G401.6 (cell line): ENCODE measurements around the gene GATA6.

Experiments
- FAIRE-seq: peaks from 2 replicates; lab custom pipeline; 2012; peaks lifted over from hg19 to GRCh38; lab: Jason Lieb, UNC

The GATA6 gene

DNA sequence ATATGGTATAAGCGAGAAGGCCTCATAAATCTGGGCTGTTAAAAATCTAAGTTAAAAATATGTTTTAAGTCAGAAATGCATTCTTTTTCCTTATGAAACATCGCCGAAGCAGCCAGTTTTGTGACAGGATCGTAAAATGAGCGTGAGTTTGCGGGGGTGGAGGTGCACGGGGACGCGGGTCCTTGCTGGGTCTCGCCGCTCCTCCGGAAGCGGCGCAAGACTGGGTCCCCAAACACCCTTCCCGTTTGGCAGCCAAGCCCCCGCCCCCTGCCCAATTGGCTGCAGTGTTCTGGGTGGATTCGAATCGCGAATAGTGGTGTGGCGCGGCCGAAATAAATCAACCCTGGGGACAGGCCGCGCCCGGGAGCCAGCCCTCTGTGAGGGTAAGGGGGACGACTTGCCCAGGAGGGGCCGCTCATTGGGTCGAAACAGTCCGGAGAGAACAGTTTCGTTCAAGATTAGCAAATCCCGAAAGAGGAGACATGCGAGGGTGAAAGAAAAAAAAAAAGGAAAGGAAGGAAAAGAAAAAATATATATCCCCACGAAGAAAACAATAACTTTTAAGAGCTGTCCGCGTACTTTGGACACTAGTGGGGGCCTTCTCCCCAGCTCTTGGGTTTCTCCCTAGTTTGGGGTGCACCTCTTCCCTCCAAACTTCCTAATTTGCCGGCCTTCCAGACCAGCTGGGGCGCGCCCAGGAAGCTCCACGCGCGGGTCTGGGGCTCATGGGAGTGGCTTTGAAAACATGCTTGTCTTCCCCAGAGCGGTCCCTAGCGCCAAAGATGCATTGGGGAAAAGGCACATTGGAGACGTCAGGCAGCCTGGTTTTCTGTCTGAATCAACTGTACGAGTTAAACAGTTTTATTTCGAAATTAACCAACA lies 3.1 kb upstream of the GATA6 start:
- FAIRE-seq, result no peak

DNA sequence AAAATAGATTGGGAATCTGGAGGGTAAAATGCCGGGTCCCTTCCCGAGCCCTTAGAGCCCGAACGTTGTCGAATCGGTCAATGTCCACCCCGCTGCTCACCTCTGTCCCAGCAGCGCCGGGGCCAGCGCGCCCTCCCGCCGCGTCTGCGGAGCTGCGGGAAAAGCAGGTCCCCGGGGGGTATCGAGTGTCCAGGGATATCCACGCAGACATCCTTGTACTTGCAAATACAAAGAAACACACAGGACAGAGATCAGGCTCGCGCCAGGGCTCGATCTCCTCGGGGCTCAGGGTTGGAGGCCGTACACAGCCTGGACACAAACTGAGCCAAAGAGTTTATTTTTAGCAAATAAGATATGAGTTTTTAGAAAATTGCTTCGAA lies 2.3 kb upstream of the GATA6 start:
- FAIRE-seq, result no peak

DNA sequence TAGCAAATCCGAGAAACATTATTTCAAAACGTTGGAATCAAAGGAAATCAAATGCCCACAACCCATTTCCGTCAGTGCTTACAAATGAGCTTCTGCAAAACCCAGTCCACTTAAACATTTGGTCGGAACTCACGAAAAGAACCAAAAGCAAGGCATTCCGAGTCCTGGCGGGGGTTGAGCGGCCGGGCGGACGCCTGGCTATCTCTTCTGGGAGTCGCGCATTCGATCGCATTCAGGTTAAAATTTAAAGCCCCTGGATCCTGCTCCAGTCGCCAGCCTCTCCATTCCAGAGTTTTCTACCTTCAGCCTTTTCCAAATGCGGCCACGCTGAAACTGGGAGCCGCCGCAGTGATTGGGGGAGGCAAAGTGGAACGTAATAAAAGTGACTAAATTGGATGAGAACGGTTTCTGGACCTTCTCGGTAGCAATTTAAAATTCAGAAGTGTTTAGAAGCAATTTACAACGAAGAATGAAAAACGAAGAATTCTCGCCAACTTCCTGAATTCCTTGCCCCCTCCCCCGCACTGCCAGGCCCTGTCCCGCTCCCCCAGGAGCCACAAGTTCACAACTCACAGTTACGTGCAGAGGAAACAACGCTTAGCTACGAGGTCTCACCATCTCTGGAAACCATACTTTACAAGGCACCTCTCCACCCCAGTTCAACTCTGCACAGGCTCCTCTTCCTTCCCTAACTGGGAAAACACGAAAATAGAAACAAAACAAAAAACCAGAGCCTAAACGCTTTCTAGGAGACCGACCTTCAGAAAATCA lies 1.7 kb upstream of the GATA6 start:
- FAIRE-seq, result no peak

DNA sequence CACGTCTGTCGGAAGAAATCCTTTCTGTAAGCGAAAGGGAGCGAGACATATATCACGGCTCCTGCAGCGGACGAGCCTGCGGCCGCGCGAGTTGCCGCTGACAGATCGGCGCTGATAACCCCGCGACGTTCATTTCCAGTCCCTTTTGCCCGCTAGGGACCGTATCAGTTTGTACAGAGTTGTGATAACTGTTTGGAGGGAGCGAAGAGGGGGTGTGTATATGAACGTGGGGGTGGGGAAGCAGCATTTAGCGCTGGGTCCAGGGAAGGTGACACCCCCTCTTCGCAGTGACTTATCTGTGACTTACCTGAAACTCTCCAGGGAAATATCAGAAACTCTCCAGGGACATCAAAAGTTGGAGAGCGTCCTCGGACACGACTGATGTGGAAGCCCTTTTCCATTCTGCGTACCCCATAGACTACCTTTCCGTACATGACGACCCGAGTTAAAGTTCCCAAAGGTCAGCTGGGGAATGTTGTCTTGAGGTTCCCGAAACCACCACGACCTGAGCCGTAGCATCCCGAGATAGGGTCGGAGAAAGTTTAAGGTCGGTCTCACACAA lies 948 bp upstream of the GATA6 start:
- FAIRE-seq, result no peak

DNA sequence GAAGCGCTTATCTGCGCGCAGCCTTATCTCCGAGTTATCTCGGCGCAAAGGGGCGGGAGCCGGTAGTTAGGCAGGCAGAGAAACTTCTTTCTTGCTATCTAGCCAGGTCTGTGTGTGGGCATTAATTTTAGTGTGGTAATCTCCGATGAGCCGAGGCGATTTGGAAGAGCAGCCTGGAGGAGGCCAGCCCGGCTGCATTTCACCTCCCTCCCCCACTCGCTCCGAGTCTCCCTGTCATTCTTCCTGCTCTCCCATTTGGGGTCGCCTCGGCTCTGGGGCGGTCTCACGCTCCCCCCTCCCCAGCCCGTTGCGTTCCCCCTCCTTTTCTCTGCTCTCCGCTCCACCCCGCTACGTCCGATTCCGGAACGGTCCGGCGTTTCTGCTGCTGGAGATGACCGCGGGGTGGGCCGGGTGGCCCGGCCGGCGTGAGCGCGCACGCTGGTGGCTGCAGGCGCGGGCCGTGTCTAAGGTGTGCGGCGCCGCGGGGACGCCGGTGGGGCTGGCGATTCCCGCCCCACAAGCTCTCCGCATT lies 566 bp downstream of the GATA6 start:
- no peak for FAIRE-seq

DNA sequence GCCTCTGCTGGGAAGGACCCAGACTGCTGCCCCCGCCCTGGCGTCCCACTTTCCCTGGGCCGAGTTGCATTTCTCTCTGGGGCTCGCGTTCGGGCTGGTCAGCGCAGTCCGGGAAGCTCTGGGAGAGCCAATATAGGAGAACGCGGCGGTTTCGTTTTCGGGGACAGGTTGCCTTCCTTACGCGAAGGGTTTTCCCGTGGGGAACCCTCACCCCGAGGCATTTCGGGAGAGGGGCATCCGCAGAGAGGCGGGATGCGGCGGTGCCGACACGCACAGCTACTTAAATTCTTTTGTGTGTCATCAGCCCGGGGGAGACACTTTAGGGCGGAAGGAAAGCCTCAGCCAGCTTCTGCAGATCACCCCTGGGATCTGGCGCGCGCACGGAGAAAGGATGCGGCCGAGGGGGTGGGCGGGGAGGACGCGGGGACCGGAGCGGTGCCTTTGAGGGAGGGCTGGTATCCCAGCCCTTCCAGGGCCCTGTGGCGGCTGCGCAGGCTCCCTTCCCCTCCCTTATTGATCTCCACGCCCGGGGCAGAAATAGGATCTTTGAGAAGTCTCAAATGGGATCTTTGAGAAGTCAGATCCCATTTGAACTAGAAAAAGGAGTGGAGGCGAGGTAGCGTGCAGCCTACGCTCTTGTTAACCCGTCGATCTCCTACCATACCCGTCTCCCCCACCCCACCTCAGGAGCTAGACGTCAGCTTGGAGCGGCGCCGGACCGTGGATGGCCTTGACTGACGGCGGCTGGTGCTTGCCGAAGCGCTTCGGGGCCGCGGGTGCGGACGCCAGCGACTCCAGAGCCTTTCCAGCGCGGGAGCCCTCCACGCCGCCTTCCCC lies 1.2 kb downstream of the GATA6 start:
- no peak for FAIRE-seq

DNA sequence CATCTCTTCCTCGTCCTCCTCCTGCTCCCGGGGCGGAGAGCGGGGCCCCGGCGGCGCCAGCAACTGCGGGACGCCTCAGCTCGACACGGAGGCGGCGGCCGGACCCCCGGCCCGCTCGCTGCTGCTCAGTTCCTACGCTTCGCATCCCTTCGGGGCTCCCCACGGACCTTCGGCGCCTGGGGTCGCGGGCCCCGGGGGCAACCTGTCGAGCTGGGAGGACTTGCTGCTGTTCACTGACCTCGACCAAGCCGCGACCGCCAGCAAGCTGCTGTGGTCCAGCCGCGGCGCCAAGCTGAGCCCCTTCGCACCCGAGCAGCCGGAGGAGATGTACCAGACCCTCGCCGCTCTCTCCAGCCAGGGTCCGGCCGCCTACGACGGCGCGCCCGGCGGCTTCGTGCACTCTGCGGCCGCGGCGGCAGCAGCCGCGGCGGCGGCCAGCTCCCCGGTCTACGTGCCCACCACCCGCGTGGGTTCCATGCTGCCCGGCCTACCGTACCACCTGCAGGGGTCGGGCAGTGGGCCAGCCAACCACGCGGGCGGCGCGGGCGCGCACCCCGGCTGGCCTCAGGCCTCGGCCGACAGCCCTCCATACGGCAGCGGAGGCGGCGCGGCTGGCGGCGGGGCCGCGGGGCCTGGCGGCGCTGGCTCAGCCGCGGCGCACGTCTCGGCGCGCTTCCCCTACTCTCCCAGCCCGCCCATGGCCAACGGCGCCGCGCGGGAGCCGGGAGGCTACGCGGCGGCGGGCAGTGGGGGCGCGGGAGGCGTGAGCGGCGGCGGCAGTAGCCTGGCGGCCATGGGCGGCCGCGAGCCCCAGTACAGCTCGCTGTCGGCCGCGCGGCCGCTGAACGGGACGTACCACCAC lies 2.1 kb downstream of the GATA6 start:
- no peak for FAIRE-seq

DNA sequence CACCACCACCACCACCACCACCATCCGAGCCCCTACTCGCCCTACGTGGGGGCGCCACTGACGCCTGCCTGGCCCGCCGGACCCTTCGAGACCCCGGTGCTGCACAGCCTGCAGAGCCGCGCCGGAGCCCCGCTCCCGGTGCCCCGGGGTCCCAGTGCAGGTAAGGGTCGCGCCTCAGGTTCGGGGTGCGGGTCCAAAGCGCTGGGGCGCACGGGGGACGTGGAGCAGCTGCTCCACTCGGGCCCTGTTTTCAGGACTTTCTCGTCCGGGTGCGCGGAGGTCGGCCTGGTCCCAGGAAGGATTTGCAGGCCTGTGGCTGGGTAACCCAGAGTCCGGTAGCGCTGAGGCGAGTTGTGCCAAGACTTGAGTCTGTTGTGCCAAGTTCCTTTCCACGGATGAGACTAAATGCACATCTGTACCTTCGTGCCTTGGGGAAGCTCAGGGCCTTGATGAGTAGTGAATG lies 2.8 kb downstream of the GATA6 start:
- FAIRE-seq, result no peak

DNA sequence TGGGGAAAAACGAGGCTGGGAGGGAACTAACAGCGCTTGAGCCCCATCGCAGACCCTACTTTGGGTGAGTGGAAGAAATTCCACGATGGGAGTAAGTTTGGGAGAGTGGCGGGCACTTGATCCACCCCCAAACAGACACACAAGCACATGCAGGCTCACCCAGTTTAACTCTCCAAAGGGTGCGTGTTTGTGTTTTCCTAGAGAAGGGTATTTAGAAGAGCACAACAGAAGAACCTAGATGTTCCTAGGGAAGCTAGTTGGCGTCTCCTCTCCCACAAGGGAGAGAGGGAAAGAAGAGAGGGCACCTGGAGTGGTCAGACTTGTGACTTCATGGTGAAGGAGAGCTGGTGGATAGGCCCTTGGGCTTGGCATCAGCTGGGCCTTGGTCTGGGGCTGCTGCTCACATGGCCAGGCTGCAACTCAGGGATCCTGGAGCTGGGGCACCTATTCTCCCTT lies 3.2 kb downstream of the GATA6 start:
- FAIRE-seq, result no peak

DNA sequence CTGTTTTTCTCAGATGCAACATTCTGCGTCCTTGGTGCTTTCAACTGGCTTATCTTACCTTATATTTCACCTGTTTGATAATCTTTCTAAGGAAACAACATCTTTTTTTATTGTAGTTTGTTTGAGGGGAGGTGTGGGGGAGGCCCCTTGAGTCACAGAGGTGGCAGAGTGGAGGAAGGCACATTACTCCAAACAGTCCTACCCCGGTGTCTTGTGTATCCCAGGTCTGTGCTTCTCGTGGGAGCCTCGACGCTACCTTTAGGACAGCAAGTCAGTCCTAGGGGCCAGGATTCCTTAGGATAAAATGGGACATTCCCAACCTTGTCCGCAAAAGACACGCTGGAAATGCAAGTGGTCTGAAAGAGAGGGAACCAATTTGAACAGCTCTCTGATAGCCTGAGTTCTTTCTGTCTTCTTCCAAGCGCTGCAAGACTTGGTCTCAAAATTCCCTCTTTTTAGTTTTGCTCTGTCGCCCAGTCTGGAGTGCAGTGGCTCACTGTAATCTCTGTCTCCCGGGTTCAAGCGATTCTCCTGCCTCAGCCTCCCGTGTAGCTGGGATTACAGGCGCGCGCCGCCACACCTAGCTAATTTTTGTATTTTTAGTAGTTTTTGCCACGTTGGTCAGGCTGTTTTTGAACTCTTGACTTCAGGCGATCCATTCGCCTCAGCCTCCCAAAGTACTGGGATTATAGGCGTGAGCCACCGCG lies 4.0 kb downstream of the GATA6 start:
- no peak for FAIRE-seq

DNA sequence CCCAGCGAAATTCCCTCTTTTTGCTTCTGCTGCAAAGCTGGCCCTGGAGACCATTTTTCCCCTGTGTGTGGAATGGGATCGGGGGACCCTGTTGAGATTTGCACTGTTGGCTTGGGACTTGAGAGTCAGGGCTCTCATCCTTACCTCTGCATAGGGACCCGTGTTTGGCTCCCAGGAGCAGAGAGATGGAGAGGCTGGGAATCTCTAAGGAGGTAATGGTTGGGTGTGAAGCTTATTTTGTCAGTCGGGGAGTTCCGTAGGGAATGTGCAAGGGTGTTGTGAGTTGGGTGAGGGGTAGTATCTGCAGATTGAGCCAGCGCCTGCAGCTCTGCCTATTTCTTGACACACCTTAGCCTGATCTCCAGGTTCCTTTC lies 4.5 kb downstream of the GATA6 start:
- no peak for FAIRE-seq

DNA sequence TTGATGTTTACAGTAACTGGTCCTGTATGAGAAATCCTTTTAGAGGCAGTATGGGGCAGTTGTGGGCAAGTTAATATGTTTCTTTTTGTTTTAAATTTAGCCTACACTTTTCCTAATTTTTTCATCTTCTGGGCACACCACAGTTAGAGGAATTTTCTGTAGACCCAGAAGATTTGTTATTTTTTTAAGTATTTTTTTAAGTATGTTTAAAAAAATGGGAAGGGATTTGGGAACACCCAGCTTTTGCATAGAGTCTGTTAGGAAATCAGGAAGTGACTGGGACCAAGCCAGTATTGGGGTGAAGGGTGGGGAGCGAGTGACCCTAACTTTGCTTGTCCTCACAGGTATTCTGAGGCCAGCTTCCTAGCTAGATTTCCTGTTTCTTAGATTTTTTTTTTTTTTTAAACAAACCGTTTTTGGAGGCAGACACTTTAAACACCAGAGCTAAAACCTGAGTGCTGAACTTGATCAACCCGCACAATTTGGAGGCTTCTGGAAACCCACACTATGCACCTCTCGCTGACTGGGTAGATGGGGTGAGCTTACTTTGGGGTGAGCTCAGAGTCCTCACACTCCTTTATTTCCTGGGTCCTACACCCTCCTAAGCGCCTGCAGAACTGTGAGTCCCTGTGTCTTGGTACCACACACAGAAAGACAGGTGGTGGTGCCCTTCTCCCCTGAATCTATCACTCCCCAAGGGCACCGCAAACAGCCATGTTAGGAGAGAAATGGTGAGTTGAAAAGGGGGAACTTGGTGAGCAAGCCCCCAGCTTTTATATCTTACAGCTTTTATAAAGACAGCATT lies 5.2 kb downstream of the GATA6 start:
- FAIRE-seq, result no peak

DNA sequence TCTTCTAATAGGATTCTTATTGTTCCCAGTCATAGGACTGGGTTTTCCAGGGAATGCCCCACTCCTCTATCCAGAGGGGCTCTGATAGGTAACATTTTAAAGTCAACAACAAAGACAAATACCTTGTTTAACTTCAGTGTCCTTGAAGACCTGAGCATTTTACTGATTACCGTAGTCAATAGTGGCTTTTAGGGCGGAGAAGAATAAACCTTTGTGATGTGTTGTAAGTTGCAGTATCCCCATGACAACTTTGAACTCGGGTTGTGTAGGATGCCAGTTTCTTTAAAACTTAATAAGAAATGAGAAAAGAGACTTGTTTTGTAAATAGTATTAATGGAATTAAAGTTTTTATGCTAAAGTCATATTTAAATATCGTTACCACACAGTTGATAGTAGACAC lies 6.0 kb downstream of the GATA6 start:
- no peak for FAIRE-seq

DNA sequence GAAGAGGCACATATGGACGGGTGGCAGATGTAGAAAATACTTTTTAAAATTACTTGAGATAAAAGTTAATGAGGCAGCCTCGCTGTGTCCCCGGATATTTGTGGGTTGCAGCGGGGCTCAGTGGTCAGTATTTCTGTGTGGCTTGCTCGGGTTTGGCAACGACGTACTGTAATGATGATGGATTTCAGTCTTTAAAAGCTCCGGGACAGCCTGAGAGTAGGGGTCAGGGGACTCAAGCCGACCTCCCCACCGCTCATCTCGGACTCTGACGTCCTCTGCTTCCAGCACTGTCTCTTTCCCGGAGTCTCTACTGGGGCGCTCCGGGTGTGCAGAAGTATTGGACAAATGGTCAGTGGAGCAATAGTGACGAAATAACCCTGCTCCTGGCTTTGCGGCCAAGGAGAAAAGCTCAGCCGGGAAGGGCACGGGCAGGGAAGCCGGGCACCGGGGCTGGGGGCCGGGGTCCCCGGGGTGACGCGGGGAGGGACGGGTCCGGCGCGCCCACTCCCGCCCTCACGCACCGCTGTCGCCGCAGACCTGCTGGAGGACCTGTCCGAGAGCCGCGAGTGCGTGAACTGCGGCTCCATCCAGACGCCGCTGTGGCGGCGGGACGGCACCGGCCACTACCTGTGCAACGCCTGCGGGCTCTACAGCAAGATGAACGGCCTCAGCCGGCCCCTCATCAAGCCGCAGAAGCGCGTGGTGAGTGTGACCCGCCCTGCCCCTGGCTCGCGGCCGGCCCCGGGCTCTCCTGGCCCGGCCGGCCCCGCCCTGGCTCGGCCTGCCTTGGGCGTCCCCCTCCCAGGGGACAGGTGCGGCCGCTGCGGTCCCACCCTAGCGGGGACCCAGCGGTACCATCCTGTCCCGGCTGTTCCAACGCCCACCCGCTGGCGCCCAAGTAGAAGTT lies 7.3 kb downstream of the GATA6 start:
- FAIRE-seq, result no peak

DNA sequence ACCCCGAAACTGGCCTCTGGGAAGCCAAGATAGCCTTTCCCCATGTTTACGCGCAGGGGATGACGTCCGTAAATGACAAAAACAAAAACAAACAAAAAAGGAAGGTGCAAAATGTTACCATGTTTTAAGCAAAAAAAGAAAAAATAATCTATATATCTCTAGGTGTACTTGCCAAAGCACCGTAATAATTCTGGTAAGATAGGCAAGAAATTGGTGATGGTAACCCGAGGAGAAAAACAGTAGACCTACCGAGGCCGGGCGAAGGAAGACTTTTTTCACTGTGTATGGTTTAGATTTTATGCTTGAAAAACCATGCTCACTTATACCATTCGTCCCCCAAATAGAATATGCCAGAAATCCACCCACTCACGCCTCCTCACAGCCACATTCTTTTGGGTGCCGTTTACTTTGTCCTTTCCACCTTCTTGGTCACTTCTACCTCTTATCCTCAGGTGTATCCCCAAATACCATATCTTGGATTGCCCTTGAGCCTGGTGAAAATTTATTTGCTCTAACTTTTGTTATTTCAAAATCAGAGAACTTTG lies 8.0 kb downstream of the GATA6 start:
- FAIRE-seq, result no peak

DNA sequence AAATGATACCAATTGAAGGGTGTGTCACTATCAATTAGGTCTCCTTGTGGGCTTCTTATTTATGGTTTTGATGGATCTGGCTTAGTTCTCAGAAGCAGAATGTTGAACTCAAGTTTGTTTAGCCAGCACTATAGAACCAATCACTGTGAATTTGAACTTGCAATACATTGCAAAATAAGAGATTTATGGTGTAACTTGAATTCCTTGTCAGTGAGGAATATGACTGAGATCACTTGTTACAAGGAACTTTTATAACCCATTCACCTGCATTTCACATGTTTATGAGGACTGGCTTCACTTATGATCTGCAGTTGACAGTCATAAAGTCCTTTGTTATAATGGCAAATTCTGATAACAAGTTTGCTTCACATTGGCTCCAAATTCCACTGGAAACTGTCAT lies 9.8 kb downstream of the GATA6 start:
- no peak for FAIRE-seq

DNA sequence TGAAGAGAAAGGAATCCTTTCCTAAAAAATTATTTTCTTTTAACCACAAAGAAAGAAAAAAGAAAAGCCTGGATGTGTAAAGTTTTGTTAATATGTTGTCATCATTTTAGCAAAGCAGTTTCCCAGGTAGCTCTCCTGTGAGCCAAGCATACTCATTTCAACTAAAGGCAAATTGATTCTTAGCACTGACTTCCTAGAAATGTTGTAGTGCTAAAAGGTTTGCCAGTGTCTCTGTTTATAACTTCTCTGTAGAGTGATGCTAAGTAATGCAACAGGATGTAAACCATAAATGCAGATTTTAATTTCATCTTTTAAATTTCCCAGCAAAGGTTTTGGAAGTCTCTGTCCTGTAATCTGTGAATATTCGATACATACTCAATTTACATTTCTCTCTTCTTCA lies 10.2 kb downstream of the GATA6 start:
- no peak for FAIRE-seq

DNA sequence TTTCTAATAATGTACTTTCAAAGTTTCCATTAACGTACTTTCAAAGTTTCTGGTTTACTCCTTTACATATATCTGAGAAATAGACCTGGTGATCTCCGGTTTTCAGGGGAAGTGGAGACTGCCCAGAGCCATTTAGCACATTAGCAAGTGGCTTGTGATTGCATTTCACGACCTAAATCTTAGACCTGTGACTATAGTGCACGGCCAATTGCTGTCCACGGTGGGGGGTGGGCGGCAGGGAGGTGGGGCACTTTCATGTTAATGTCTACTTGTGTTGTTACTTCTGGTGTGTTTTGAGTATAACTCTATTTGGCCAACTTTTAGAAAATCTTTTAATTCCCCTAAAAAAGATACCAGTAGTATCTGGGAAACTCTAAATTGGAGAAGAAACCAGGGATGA lies 11.3 kb downstream of the GATA6 start:
- no peak for FAIRE-seq
